Measurements from ENCODE around the gene IDH3B.

GRCh38 chr20:2651772-2652723, 12.0 kb downstream of the IDH3B start, which contains the start of gene NOP56:
- TF ChIP-seq POLR2A (IDR thresholded peaks at IDR 0.05; ENCODE audit: low read depth, low read length) = peak; percentile 92
- TF ChIP-seq CTCF (IDR thresholded peaks at IDR 0.05; ENCODE audit: extremely low read depth in 1 of 2, insufficient read depth in 1 of 2, low read depth in 1 of 2, low read length in 2 of 2) = no peak
- TF ChIP-seq EZH2 (IDR thresholded peaks at IDR 0.05; ENCODE audit: borderline replicate concordance, low read depth, low read length, severe bottlenecking) = no peak
- peak; percentile 81 for TF ChIP-seq MYC (IDR thresholded peaks at IDR 0.05; ENCODE audit: low read depth, low read length)
- TF ChIP-seq JUN (IDR thresholded peaks at IDR 0.05; ENCODE audit: borderline replicate concordance, insufficient read depth, insufficient read length, low read depth) = no peak
- TF ChIP-seq POLR2AphosphoS5 (IDR thresholded peaks at IDR 0.05; ENCODE audit: insufficient read depth, low read depth, low read length) = no peak
